COR-L47 (cell line): ENCODE results near the gene IFNA16.
"Not testable (repeated sequence)": the region's sequence is repeated elsewhere in the genome, so short reads cannot be mapped to it uniquely, and the experiment has no call there.

Source experiments
- DNase-seq: peaks from one replicate; lab custom pipeline; 2025; lab: John Stamatoyannopoulos, UW

Gene IFNA16

GRCh38 chr9:21217211-21217610, at the start of gene IFNA16:
Gene IFNA16, minus strand, starts transcription at chr9:21217311. Its CDS starts 6 bp downstream, at chr9:21217305.
- DNase-seq: not testable (repeated sequence)

- no peak for DNase-seq
Observed at GRCh38 chr9:21265421-21266189, 48.5 kb upstream of the IFNA16 start.

- no peak for DNase-seq
Observed at GRCh38 chr9:21255538-21256212, 38.6 kb upstream of the IFNA16 start.

GRCh38 chr9:21252721-21253547, 35.8 kb upstream of the IFNA16 start:
- DNase-seq: no peak

- DNase-seq: no peak
Observed at GRCh38 chr9:21251638-21252037, 34.5 kb upstream of the IFNA16 start.

- DNase-seq: no peak
Observed at GRCh38 chr9:21251190-21251589, 34.1 kb upstream of the IFNA16 start.

GRCh38 chr9:21244836-21245235, 27.7 kb upstream of the IFNA16 start:
- DNase-seq: no peak

- DNase-seq: no peak
Observed at GRCh38 chr9:21239911-21240310, 22.8 kb upstream of the IFNA16 start, which contains the start of gene IFNA14. Gene IFNA14, minus strand, starts transcription at chr9:21240005. Its CDS starts 70 bp downstream, at chr9:21239935.

- not testable (repeated sequence) for DNase-seq
Observed at GRCh38 chr9:21236360-21236714, 19.2 kb upstream of the IFNA16 start.

GRCh38 chr9:21235468-21236359, 18.6 kb upstream of the IFNA16 start:
- peak; percentile 27 for DNase-seq

- no peak for DNase-seq
Observed at GRCh38 chr9:21234153-21234687, 17.1 kb upstream of the IFNA16 start.

- no peak for DNase-seq
Observed at GRCh38 chr9:21233258-21233657, 16.1 kb upstream of the IFNA16 start.

- DNase-seq: no peak
Observed at GRCh38 chr9:21228122-21228521, 11.0 kb upstream of the IFNA16 start, which contains the start of gene IFNA17. Gene IFNA17, minus strand, starts transcription at chr9:21228222. Its CDS starts 49 bp downstream, at chr9:21228173.

GRCh38 chr9:21213411-21214326, 3.4 kb downstream of the IFNA16 start:
- DNase-seq: not testable (repeated sequence)

- not testable (repeated sequence) for DNase-seq
Observed at GRCh38 chr9:21212160-21212559, 5.0 kb downstream of the IFNA16 start.

- not testable (repeated sequence) for DNase-seq
Observed at GRCh38 chr9:21210782-21211181, 6.3 kb downstream of the IFNA16 start.

- DNase-seq: no peak
Observed at GRCh38 chr9:21210311-21210710, 6.8 kb downstream of the IFNA16 start.

GRCh38 chr9:21207043-21207442, 10.1 kb downstream of the IFNA16 start, which contains the start of gene IFNA10:
Gene IFNA10, minus strand, starts transcription at chr9:21207143. Its CDS starts 46 bp downstream, at chr9:21207097.
- DNase-seq: not testable (repeated sequence)

GRCh38 chr9:21205204-21205603, 11.9 kb downstream of the IFNA16 start:
- DNase-seq: no peak

- DNase-seq: not testable (repeated sequence)
Observed at GRCh38 chr9:21202105-21202504, 15.0 kb downstream of the IFNA16 start, which contains the start of gene IFNA7. Gene IFNA7, minus strand, starts transcription at chr9:21202205. Its CDS starts 40 bp downstream, at chr9:21202165.
